Prostate gland (tissue), 2 donors: ENCODE results near the gene CA12. TPM values are rescaled to one million over a fixed set of nuclear protein-coding genes. Genes with fewer than 3 reads are reported as not detected.
"Not testable (repeated sequence)": the region's sequence is repeated elsewhere in the genome, so short reads cannot be mapped to it uniquely, and the experiment has no call there.

Experiments used
- DNase-seq: peaks from one replicate; pipeline ENCODE4 v3.0.0-alpha.2; 2019; ENCODE audit warnings: low spot score
- H3K27ac ChIP-seq, 2 donors: fragments of 200-600 bp; sonication (generic); 2 replicates each; pipeline ENCODE4 v1.5.1; 2017 to 2019
- H3K27me3 ChIP-seq: fragments of 200-600 bp; sonication (generic); replicated peaks from 2 replicates; pipeline ENCODE4 v1.5.1; 2019; ENCODE audit not compliant: insufficient read depth
- H3K36me3 ChIP-seq, 2 donors: fragments of 200-600 bp; sonication (generic); 1 replicate in 1 of 2; 2 replicates in 1 of 2; pipeline versions ENCODE4 v1.5.1 to v1.8.1; 2017 to 2019
- H3K4me1 ChIP-seq: fragments of 200-600 bp; sonication (generic); replicated peaks from 2 replicates; pipeline ENCODE4 v1.5.1; 2019
- H3K4me3 ChIP-seq, 2 donors: fragments of 200-600 bp; sonication (generic); 2 replicates each; pipeline ENCODE4 v1.5.1; 2017 to 2019
- H3K9me3 ChIP-seq: fragments of 200-600 bp; sonication (generic); 2 replicates; pipeline ENCODE4 v1.5.1; 2017
- POLR2A ChIP-seq: fragments of 450-650 bp; IDR thresholded peaks from one replicate; pipeline ENCODE4 v1.6.1; 2016; ENCODE audit warnings: antibody characterized with exemption, mild to moderate bottlenecking
- POLR2AphosphoS5 ChIP-seq: sonication (generic); formaldehyde crosslinking; IDR thresholded peaks from one replicate; pipeline ENCODE4 v1.6.1; 2017; ENCODE audit warnings: antibody characterized with exemption
- WGBS: methylation state at CpG from one replicate; pipeline ENCODE4 v1.1.5; 2018; 5-methylcytosine and 5-hydroxymethylcytosine counted together
- intact Hi-C: fragments of 100-400 bp; cut with DNase I; formaldehyde crosslinking; loops from one replicate; pipeline ENCODE4 v1.14.2; 2022
- total RNA-seq, 2 donors: library from RNA; depleted of rRNA; stranded (reverse); fragments of >200 nt; gene quantifications; one replicate each; pipeline ENCODE4 v1.1.0, GENCODE V29; 2016
- TF ChIP-seq, protein P1 (sequence below), 4 experiments: fragments of 200-600 bp in 2 of 4; fragments of 450-650 bp in 2 of 4; sonication (generic) in 2 of 4; IDR thresholded peaks; 1 replicate in 3 of 4; 2 replicates in 1 of 4; pipeline ENCODE4 v1.5.1; 2016 to 2019; ENCODE audit warnings: antibody characterized with exemption in 4 of 4, mild to moderate bottlenecking in 2 of 4, moderate library complexity in 2 of 4

The CA12 gene
- total RNA-seq, 2 donors from 2014 or later, result 3.0 to 9.5 TPM

DNA sequence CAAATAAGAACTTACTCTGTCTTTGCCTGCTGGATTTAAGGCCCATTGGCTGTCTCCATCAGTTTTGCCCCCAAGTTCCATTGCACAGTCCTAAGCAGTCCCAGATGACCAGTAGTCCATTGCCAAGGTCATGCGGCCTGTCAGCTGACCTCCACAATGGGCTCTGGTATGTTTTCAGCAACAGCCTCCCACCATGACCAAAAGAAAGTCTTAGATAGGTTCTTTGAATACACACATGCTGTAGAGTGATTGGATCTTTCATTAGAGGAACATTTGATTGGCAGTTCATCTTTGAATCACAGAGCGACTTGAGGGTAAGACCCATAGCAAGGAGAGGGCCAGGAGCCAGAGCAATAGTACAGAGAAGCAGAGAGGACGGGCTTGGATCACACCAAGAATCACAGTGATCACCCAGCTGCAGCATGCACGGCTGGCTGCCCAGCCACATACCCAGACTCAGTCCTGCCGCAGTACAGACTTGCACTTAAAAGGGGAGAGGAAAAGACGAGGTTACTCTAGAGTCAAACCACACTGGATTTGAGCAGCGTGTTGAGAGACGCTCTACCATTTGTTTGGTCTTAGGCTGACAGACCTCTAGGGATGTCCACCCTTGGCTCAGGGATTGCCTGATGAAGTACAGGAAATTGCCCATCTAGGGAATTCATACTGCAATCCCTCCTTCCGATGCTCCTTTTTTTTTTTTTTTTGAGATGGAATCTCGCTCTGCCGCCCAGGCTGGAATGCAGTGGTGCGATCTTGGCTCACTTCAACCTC lies 53.8 kb downstream of the CA12 start:
- no peak overlapping the region for H3K4me3 ChIP-seq
- no peak for DNase-seq
- WGBS, result 91% methylated on average over 12 of the region's 12 CpGs
- H3K36me3 ChIP-seq, result no peaks in the 10 kb centered on the region
- TF ChIP-seq POLR2AphosphoS5 (no peak), POLR2A (no peak)
- TF ChIP-seq, protein P1, sequence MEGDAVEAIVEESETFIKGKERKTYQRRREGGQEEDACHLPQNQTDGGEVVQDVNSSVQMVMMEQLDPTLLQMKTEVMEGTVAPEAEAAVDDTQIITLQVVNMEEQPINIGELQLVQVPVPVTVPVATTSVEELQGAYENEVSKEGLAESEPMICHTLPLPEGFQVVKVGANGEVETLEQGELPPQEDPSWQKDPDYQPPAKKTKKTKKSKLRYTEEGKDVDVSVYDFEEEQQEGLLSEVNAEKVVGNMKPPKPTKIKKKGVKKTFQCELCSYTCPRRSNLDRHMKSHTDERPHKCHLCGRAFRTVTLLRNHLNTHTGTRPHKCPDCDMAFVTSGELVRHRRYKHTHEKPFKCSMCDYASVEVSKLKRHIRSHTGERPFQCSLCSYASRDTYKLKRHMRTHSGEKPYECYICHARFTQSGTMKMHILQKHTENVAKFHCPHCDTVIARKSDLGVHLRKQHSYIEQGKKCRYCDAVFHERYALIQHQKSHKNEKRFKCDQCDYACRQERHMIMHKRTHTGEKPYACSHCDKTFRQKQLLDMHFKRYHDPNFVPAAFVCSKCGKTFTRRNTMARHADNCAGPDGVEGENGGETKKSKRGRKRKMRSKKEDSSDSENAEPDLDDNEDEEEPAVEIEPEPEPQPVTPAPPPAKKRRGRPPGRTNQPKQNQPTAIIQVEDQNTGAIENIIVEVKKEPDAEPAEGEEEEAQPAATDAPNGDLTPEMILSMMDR (IDR thresholded peaks at IDR 0.05), result no peak
- H3K9me3 ChIP-seq, result no peaks in the 10 kb centered on the region
- intact Hi-C loops, result no loop called here
- H3K27ac ChIP-seq, result no peak overlapping the region
- H3K27me3 ChIP-seq, result no peaks in the 10 kb centered on the region
- no peaks in the 10 kb centered on the region for H3K4me1 ChIP-seq

DNA sequence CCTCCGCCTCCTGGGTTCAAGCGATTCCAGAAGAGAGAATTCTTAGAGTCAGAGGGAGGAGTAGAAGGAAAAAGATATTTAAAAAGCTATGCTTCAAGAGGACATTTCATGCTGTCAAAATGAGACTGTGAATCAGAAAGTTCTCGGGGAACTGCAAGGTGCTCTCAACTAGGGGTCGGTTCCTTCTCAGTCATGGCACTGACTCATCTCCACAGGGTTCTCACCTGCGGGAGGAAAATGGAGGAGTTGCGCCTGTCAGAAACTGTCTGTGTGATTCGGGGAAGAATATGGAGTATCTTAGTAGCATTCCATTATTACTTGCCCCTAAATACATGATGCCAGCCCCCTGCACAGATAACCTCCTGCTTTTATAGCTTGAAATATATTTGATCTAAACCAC lies 56.9 kb downstream of the CA12 start:
- DNase-seq, result no peak
- 85% methylated on average over 7 of the region's 7 CpGs for WGBS
- no peaks in the 10 kb centered on the region for H3K36me3 ChIP-seq
- H3K27me3 ChIP-seq, result no peaks in the 10 kb centered on the region
- no peak overlapping the region for H3K4me3 ChIP-seq
- H3K27ac ChIP-seq, result no peak overlapping the region
- TF ChIP-seq POLR2AphosphoS5, result no peak
- TF ChIP-seq, protein P1 (IDR thresholded peaks at IDR 0.05), result no peak
- TF ChIP-seq POLR2A, result no peak
- no peaks in the 10 kb centered on the region for H3K9me3 ChIP-seq
- H3K4me1 ChIP-seq, result no peaks in the 10 kb centered on the region
- intact Hi-C loops, result no loop called here

DNA sequence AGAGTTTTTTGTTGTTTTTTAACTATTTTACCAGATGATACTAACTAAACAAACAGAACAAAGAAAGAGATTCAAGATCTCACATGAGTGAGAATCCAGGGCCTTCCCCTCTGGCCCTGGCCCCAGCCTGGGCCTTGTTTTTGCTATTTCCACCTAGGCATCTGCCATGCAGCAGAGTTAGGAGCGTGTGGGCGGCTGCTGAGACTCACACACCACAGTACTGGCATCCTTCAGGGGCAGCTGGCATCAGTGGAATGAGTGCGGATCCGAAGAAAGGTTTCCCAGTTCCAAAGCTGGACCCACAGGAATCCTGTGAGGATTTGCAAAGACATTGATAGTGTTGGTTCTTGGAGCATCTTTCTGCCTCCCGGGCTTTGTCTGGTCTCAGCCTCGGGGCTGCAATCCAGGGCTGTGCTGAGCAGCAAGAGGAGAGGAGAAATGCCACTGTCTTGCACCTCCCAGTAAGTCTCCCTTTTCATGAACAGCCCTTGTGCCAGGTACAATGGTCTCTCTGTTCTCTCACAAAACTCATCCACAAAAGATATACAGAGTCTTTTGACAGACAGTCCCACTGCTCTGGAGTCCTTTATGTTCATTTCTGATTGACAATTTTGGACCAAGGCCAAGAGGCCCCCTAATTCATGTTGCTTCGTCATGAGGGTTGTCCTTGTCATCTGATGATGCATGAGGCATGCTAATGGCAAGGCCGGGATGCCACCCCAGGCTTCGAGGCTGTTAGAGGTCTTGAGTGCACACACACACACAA lies 57.7 kb downstream of the CA12 start:
- no peaks in the 10 kb centered on the region for H3K4me1 ChIP-seq
- no peak for DNase-seq
- no peak overlapping the region for H3K27ac ChIP-seq
- H3K36me3 ChIP-seq, result no peaks in the 10 kb centered on the region
- H3K27me3 ChIP-seq, result no peaks in the 10 kb centered on the region
- H3K9me3 ChIP-seq, result no peaks in the 10 kb centered on the region
- intact Hi-C loops, result no loop called here
- no peak overlapping the region for H3K4me3 ChIP-seq
- WGBS, result 66% methylated on average over 9 of the region's 9 CpGs
- TF ChIP-seq, protein P1 (IDR thresholded peaks at IDR 0.05), result no peak
- TF ChIP-seq POLR2AphosphoS5, result no peak
- no peak for TF ChIP-seq POLR2A

DNA sequence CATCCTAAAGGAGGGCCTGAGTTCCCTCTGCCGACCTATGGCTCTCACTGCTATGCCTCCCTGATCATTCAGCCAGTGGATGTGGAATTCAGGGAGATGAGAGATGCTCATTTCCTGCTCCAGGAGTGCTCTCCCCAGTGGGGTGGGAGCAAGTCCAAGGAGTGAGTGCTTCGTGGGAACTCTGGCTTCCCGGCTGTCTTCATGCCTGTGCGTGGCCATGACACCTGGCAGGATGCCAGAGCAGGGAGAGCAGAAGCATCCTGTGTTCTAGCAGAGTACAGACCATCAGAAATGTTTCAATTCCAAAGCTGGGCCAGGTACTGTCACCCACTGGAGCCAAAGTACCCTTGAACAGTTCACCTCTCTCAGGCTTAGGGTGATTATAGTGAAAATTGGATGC lies 59.1 kb downstream of the CA12 start:
- Histone ChIP-seq H3K36me3 (no peaks in the 10 kb centered on the region), H3K27me3 (no peaks in the 10 kb centered on the region), H3K4me3 (no peak overlapping the region), H3K27ac (no peak overlapping the region), H3K9me3 (no peaks in the 10 kb centered on the region), H3K4me1 (no peaks in the 10 kb centered on the region)
- WGBS, result 29% methylated on average over 4 of the region's 4 CpGs
- intact Hi-C loops, result no loop called here
- TF ChIP-seq POLR2AphosphoS5, result no peak
- TF ChIP-seq, protein P1 (IDR thresholded peaks at IDR 0.05), result no peak
- TF ChIP-seq POLR2A, result no peak
- DNase-seq, result no peak

DNA sequence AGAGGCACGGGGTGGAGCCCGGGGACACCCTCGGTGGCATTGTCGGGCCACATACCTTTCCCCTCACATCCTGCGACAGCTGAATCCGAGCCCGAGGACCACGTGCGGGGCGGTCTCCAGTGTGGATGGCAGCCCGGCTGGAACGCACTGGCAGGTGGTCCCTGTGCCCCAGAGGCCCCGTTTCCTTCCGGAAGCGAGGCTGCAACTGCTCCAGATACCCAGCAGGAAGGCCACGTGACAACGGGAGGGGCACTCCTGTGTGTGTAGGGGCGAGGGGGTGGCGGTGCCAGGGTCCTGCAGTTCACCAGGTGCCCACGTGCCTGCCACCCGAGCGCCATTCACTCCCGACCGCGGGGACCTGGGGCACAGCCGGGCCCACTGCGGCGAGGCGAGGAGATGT lies 60.2 kb downstream of the CA12 start:
- H3K27me3 ChIP-seq, result no peaks in the 10 kb centered on the region
- no peak for TF ChIP-seq POLR2A
- TF ChIP-seq, protein P1 (IDR thresholded peaks at IDR 0.05), result no peak
- H3K27ac ChIP-seq, result no peak overlapping the region
- H3K9me3 ChIP-seq, result no peaks in the 10 kb centered on the region
- DNase-seq, result no peak
- no peaks in the 10 kb centered on the region for H3K36me3 ChIP-seq
- intact Hi-C loops, result no loop called here
- H3K4me3 ChIP-seq, result no peak overlapping the region
- WGBS, result 93% methylated on average over 29 of the region's 29 CpGs
- no peaks in the 10 kb centered on the region for H3K4me1 ChIP-seq

DNA sequence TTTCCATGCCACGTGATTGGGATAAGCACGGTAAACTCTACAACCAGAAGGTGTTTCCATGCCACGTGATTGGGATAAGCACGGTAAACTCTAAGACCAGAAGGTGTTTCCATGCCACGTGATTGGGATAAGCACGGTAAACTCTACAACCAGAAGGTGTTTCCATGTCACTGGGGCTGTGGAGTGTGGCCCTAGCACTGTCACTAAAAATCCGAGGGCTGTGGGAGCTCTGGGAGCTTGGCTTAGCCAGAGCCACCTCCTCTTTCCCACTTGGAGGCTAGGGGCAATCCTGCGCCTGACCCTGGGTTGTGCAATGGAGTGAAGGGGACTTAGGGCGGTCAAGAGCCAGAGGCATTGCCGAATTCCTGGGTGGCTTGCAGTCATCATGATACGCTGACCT lies 60.7 kb downstream of the CA12 start:
- H3K4me1 ChIP-seq, H3K27ac ChIP-seq, H3K4me3 ChIP-seq, H3K36me3 ChIP-seq, DNase-seq, H3K9me3 ChIP-seq, H3K27me3 ChIP-seq, intact Hi-C loops: not testable (repeated sequence)
- 92% methylated on average over 8 of the region's 11 CpGs for WGBS

DNA sequence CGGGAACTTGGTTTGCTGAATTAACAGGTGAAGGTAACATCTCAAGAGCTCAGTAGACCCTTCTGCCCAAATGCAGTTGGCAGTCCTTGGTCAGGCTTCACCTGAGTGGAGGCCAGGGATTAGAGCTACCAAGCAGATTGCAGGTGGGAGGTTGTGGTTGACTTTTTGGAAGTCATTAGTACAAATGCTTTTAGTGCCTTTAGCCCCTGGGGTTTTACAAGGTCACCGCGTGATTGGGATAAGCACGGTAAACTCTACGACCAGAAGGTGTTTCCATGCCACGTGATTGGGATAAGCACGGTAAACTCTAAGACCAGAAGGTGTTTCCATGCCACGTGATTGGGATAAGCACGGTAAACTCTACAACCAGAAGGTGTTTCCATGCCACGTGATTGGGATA lies 61.2 kb downstream of the CA12 start:
- H3K9me3 ChIP-seq, H3K36me3 ChIP-seq, H3K27ac ChIP-seq, H3K27me3 ChIP-seq, H3K4me1 ChIP-seq, H3K4me3 ChIP-seq, intact Hi-C loops, DNase-seq: not testable (repeated sequence)
- WGBS, result 83% methylated on average over 9 of the region's 10 CpGs
